ENCODE data around the gene ITPR2.
"Not testable (repeated sequence)": the region's sequence is repeated elsewhere in the genome, so short reads cannot be mapped to it uniquely, and the experiment has no call there.

The ITPR2 gene

DNA sequence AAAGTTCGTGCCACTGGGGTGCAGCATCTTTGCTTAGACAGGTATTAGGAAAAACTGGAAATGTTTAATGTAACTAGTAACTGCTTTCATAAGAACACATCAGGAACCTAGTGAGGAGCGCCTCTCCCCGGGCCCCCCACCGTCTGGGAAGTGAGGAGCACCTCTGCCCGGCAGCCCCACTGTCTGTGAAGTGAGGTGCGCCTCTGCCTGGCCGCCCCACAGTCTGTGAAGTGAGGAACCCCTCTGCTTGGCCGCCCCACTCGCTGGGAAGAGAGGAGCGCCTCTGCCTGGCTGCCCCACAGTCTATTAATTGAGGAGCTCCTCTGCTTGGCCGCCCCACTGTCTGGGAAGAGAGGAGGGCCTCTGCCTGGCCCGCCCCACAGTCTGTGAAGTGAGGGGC is 224.7 kb downstream of the ITPR2 start:
- POLR2A ChIA-PET, result no interaction called here
- DNase-seq (ENCODE audit: extremely low spot score), result no peak
- CTCF ChIA-PET, result no interaction called here
- TF ChIP-seq HDGF (IDR thresholded peaks at IDR 0.05; ENCODE audit: borderline replicate concordance), result no peak
- no peak for TF ChIP-seq BHLHE40 (IDR thresholded peaks at IDR 0.05; ENCODE audit: borderline replicate concordance)
- no peak for TF ChIP-seq SP1 (IDR thresholded peaks at IDR 0.05)
- no peak for TF ChIP-seq ZNF384 (IDR thresholded peaks at IDR 0.05)
- TF ChIP-seq TARDBP (IDR thresholded peaks at IDR 0.05), result no peak
- no peak for TF ChIP-seq FOXA1 (IDR thresholded peaks at IDR 0.05)
- no peak for TF ChIP-seq SUZ12 (IDR thresholded peaks at IDR 0.05)
- no peak for TF ChIP-seq FOXK2 (IDR thresholded peaks at IDR 0.05)
- TF ChIP-seq CTBP1 (IDR thresholded peaks at IDR 0.05; ENCODE audit: borderline replicate concordance), result no peak
- no peak for TF ChIP-seq L3MBTL2 (conservative IDR thresholded peaks at IDR 0.05)
- TF ChIP-seq LEF1 (IDR thresholded peaks at IDR 0.05; ENCODE audit: borderline replicate concordance), result no peak
- no peak for TF ChIP-seq ELF4 (IDR thresholded peaks at IDR 0.05)
- TF ChIP-seq, protein P1, sequence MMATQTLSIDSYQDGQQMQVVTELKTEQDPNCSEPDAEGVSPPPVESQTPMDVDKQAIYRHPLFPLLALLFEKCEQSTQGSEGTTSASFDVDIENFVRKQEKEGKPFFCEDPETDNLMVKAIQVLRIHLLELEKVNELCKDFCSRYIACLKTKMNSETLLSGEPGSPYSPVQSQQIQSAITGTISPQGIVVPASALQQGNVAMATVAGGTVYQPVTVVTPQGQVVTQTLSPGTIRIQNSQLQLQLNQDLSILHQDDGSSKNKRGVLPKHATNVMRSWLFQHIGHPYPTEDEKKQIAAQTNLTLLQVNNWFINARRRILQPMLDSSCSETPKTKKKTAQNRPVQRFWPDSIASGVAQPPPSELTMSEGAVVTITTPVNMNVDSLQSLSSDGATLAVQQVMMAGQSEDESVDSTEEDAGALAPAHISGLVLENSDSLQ (IDR thresholded peaks at IDR 0.05), result no peak

DNA sequence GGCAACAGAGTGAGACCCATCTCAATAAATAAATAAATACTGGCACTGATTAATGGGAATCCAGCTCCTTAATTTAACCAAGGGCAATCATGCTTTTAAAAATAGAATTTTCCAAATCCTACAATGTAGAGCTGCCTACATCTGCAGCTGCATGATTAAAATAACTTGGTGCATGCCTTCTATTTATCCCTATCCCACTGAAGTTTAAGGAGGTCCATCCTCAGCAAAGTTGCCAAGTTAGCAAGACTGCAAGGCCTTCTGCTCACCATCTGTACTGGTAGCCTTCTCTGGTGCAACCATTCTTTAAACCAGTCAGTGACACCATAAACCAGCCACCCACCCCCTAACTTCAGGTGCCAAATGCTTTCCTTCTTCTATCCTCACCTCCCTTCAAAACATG is 226.1 kb downstream of the ITPR2 start:
- CTCF ChIA-PET, result no interaction called here
- DNase-seq (ENCODE audit: extremely low spot score), result no peak
- TF ChIP-seq TARDBP (IDR thresholded peaks at IDR 0.05), result no peak
- no peak for TF ChIP-seq HDGF (IDR thresholded peaks at IDR 0.05; ENCODE audit: borderline replicate concordance)
- TF ChIP-seq, protein P1 (IDR thresholded peaks at IDR 0.05), result no peak
- no peak for TF ChIP-seq L3MBTL2 (conservative IDR thresholded peaks at IDR 0.05)
- POLR2A ChIA-PET, result no interaction called here

DNA sequence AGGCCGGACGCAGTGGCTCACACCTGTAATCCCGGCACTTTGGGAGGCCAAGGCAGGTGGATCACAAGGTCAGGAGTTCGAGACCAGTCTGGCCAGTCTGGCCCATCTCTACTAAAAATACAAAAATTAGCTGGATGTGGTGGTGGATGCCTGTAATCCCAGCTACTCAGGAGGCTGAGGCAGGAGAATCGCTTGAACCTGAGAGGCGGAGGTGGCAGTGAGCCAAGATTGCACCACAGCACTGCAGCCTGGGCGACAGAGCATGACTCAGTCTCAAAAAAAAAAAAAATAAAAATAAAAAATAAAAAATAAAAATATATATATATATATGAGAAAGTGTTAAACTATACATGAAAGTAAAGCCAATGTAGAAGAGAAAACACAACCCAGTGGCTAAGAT is 228.2 kb downstream of the ITPR2 start:
- DNase-seq (ENCODE audit: extremely low spot score); POLR2A ChIA-PET: not testable (repeated sequence)
- CTCF ChIA-PET, result interaction anchor here (1.4 kb wide), 1 partner anchor 10 kb away, joined by 4 read pairs; no protein-coding TSS in a partner anchor

DNA sequence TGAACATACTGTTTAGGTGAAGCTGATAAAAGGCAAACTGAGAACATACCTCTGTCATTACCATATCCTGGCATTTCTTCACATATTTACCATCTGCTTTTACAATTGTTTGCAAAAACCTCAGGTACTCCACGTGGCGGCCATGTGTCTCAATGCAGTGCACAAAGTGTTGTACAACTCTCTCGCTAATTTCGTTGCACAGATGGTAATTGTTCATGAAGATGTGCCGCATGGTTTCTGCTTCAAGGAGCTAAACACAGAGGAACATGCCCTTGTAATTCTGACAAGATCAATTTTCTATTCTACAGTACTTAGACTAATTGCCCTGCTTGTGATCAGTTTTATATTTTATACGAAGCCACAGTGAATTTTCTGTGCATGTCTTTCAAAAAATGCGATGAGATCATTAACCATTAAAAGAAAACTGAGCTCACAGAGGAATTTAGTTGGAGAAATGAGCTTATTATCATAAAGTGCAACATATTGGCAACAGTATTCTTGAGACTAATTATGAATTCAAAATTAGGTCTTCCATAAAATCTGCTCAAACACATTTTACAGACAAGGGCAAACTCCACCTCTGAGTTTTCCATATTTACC is 233.8 kb downstream of the ITPR2 start:
- CTCF ChIA-PET, result no interaction called here
- POLR2A ChIA-PET, result no interaction called here
- no peak for DNase-seq (ENCODE audit: extremely low spot score)
- no peak for TF ChIP-seq NFRKB (IDR thresholded peaks at IDR 0.05)
- no peak for TF ChIP-seq ARNT (IDR thresholded peaks at IDR 0.05)
- TF ChIP-seq SP1 (IDR thresholded peaks at IDR 0.05), result no peak
- TF ChIP-seq FOXK2 (IDR thresholded peaks at IDR 0.05), result no peak
- TF ChIP-seq LEF1 (IDR thresholded peaks at IDR 0.05; ENCODE audit: borderline replicate concordance), result no peak
- TF ChIP-seq, protein P1 (IDR thresholded peaks at IDR 0.05), result no peak
- TF ChIP-seq L3MBTL2 (conservative IDR thresholded peaks at IDR 0.05), result no peak
- no peak for TF ChIP-seq HDGF (IDR thresholded peaks at IDR 0.05; ENCODE audit: borderline replicate concordance)
- no peak for TF ChIP-seq SUZ12 (IDR thresholded peaks at IDR 0.05)
- no peak for TF ChIP-seq ZNF384 (IDR thresholded peaks at IDR 0.05)
- no peak for TF ChIP-seq FOXM1 (IDR thresholded peaks at IDR 0.05; ENCODE audit: borderline replicate concordance)

DNA sequence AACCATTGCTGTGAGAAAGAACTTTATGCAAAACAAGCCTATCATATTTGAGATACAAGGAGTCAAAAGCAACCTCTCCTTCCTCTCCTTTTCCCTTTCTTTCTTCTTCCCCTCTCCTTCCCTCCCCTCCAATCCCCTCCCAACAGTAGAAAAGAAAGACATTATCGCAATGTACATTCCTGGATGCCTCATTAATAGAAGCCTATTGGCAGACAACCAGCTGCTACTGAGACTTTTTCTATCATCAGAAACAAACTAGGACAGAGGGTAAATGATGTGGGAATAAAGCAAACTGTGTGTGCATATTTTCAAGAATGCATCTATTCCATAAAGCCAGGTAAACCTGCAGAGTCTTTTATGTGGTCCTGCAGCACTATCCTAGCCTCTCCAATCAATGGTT is 237.2 kb downstream of the ITPR2 start:
- ChIA-PET POLR2A (no interaction called here), CTCF (no interaction called here)
- TF ChIP-seq FOXK2 (IDR thresholded peaks at IDR 0.05) (no peak), ZNF384 (IDR thresholded peaks at IDR 0.05) (no peak), FOXM1 (IDR thresholded peaks at IDR 0.05; ENCODE audit: borderline replicate concordance) (no peak)
- no peak for DNase-seq (ENCODE audit: extremely low spot score)

DNA sequence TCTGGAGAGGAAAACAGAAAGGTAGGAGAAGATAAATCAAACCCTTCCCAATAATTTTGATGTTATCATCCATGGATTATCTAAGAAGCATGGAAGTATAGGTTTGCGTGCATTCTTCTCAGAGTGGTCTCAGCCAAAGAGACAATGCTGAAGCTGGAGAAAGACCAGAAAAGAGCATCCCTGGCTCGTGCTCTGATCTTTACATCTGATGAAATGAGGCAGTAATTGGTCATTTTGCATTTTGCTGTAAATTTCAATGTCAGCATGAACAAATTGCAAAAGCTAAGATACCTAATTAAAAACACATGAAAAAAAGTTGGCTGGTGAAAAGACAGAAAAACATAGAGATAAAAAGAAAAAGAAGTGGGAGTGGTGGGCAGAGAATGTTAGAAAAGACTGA is 252.4 kb downstream of the ITPR2 start:
- no peak for DNase-seq (ENCODE audit: extremely low spot score)
- ChIA-PET CTCF (no interaction called here), POLR2A (no interaction called here)
- TF ChIP-seq HDGF (IDR thresholded peaks at IDR 0.05; ENCODE audit: borderline replicate concordance), result no peak
- no peak for TF ChIP-seq SUZ12 (IDR thresholded peaks at IDR 0.05)
- TF ChIP-seq TARDBP (IDR thresholded peaks at IDR 0.05), result no peak
- no peak for TF ChIP-seq FOXK2 (IDR thresholded peaks at IDR 0.05)
- TF ChIP-seq FOXA1 (IDR thresholded peaks at IDR 0.05), result no peak
- TF ChIP-seq FOXM1 (IDR thresholded peaks at IDR 0.05; ENCODE audit: borderline replicate concordance), result no peak
- TF ChIP-seq ELF4 (IDR thresholded peaks at IDR 0.05), result no peak
- TF ChIP-seq BHLHE40 (IDR thresholded peaks at IDR 0.05; ENCODE audit: borderline replicate concordance), result no peak
- TF ChIP-seq SP1 (IDR thresholded peaks at IDR 0.05), result no peak
- TF ChIP-seq NFRKB (IDR thresholded peaks at IDR 0.05), result no peak
- no peak for TF ChIP-seq CTBP1 (IDR thresholded peaks at IDR 0.05; ENCODE audit: borderline replicate concordance)
- no peak for TF ChIP-seq LEF1 (IDR thresholded peaks at IDR 0.05; ENCODE audit: borderline replicate concordance)
- TF ChIP-seq ZNF384 (IDR thresholded peaks at IDR 0.05), result no peak
- no peak for TF ChIP-seq ARNT (IDR thresholded peaks at IDR 0.05)

DNA sequence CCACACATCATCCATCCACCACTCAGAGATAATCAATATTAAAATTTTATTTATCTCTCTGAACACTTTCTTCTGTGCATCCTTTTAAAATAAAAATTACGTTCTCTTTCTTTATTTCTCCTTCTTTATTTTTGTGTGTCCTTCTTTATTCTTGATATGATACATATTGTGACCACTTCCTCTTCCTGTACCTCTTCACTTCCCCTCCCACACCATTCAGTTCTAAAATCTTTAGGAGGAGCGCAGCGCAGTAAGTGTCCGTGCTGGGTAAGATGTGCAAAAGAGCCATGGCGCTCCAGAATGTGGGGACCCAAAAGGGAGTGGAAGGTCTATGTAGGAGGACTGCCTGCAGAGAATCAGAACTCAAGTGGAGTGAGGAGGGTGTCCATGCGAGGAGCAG is 256.7 kb downstream of the ITPR2 start:
- TF ChIP-seq, protein P1 (IDR thresholded peaks at IDR 0.05), result no peak
- ChIA-PET POLR2A (no interaction called here), CTCF (no interaction called here)
- DNase-seq (ENCODE audit: extremely low spot score), result no peak
